A673 (cell line): ENCODE measurements around the gene SPTBN2. TPM values are rescaled to one million over a fixed set of nuclear protein-coding genes. Genes with fewer than 3 reads are reported as not detected.
A peak's percentile ranks its signal among the peaks of the same experiment; 100 is the strongest.

Experiments used
- BruUV-seq: library from RNA; stranded (reverse); fragments of 400-500 nt; replicated peaks from 2 replicates; lab custom pipeline; 2021; lab: Mats Ljungman, UMichigan
- CTCF ChIA-PET: fragments of 300-600 bp; sonication (Branson Sonifier 250); formaldehyde crosslinking; loops from one replicate; lab custom pipeline; 2022; ENCODE audit warnings: antibody characterized with exemption; lab: Charles Lee
- POLR2A ChIA-PET: fragments of 300-600 bp; sonication (Branson Sonifier 250); formaldehyde crosslinking; loops from one replicate; lab custom pipeline; 2022; ENCODE audit warnings: antibody characterized with exemption; ENCODE audit not compliant: low non-redundant PET; lab: Charles Lee
- DNase-seq: peaks from one replicate; pipeline ENCODE4 v3.0.0-alpha.2; 2015; ENCODE audit warnings: low spot score
- H3K27ac ChIP-seq: fragments of 200-600 bp; sonication (generic); 2 replicates; pipeline ENCODE4 v1.5.1; 2016; ENCODE audit warnings: mixed run types, low read depth, mild to moderate bottlenecking, mixed read lengths, antibody characterized with exemption, low read length; ENCODE audit not compliant: poor library complexity, severe bottlenecking
- H3K27me3 ChIP-seq: fragments of 200-600 bp; sonication (generic); replicated peaks from 2 replicates; pipeline ENCODE4 v1.6.1; 2017; ENCODE audit warnings: mixed run types, low read depth, mild to moderate bottlenecking, mixed read lengths, antibody characterized with exemption, low read length; ENCODE audit not compliant: insufficient read depth, poor library complexity
- H3K36me3 ChIP-seq: fragments of 200-600 bp; sonication (generic); 2 replicates; pipeline ENCODE4 v1.6.1; 2016; ENCODE audit warnings: mixed run types, mild to moderate bottlenecking, mixed read lengths, antibody characterized with exemption, low read length; ENCODE audit not compliant: insufficient read depth, poor library complexity, severe bottlenecking
- H3K4me1 ChIP-seq: fragments of 200-600 bp; sonication (generic); 2 replicates; pipeline ENCODE4 v1.6.1; 2017; ENCODE audit warnings: mixed run types, mild to moderate bottlenecking, mixed read lengths, antibody characterized with exemption, low read length; ENCODE audit not compliant: insufficient read depth, poor library complexity, severe bottlenecking
- H3K4me3 ChIP-seq: fragments of 200-600 bp; sonication (generic); 2 replicates; pipeline ENCODE4 v1.5.1; 2016; ENCODE audit warnings: low read depth, mixed run types, mild to moderate bottlenecking, mixed read lengths, low read length; ENCODE audit not compliant: poor library complexity, severe bottlenecking
- H3K9me3 ChIP-seq: fragments of 200-600 bp; sonication (generic); 2 replicates; pipeline ENCODE4 v1.6.1; 2016; ENCODE audit warnings: mixed run types, low read depth, mild to moderate bottlenecking, mixed read lengths, antibody characterized with exemption, low read length; ENCODE audit not compliant: poor library complexity, severe bottlenecking
- EZH2 ChIP-seq: fragments of 200-600 bp; sonication (generic); IDR thresholded peaks from 2 replicates; pipeline ENCODE4 v1.6.1; 2017; ENCODE audit warnings: borderline replicate concordance, low read depth, mild to moderate bottlenecking, mixed read lengths, antibody characterized with exemption, low read length; ENCODE audit not compliant: poor library complexity, severe bottlenecking
- intact Hi-C: fragments of 100-400 bp; cut with micrococcal nuclease; formaldehyde crosslinking; loops from one replicate; pipeline ENCODE4 v1.10.0; 2022; ENCODE audit not compliant: unreplicated experiment
- total RNA-seq: library from RNA; stranded (reverse); gene quantifications from 2 replicates; pipeline ENCODE4 v1.2.3, GENCODE V29; 2021
- TF ChIP-seq, protein P1 (sequence below): fragments of 300-800, 200-600 bp; sonication (generic); conservative IDR thresholded peaks from 2 replicates; pipeline ENCODE4 v1.5.1; 2017; ENCODE audit warnings: low read depth, mild to moderate bottlenecking, antibody characterized with exemption, low read length, moderate library complexity, mixed read lengths

Gene SPTBN2
- total RNA-seq, 1 experiment from 2014 or later, result 21.1 TPM

DNA sequence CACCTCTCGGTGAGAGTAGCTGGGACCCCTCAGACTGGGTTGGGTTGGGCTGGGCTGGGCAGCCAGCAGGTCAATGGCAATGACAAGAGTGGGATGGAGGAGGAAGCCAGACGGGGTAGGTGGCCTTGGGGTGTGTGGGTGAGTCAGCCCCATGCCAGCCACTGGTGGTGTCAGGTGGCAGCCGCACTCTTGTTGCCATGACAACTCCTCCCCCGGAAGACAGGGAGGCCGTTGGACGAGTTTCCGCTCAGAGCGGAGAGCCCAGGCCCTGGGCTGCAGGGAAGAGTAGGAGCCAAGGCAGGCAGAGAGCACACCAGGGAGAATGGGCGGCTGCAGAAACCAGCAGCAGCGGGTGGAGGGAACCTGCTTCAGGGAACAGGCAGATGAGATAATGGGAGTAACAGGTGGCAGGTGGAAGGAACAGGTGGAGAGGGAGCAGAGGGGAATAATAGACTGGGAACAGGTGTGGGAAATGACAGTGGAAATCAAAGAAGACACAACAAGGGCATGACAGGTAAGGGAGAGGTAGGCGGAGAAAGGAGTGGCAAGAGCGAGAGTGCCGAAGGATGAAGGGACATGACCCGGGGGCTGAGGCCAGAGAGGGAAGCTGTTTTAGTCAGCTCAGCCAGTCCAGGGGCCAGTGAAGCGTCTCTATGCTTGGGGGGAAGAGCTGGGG is 8.7 kb downstream of the SPTBN2 start:
- Histone ChIP-seq H3K27ac (no peak overlapping the region), H3K4me3 (no peak overlapping the region), H3K27me3 (no peaks in the 10 kb centered on the region), H3K9me3 (no peaks in the 10 kb centered on the region), H3K4me1 (peaks cover 4% of the 10 kb centered on the region), H3K36me3 (peaks cover 4% of the 10 kb centered on the region)
- no TSS peak for BruUV-seq
- peak; percentile 66 for DNase-seq
- CTCF ChIA-PET, result no interaction called here
- POLR2A ChIA-PET, result no interaction called here
- TF ChIP-seq EZH2, result no peak
- TF ChIP-seq, protein P1, sequence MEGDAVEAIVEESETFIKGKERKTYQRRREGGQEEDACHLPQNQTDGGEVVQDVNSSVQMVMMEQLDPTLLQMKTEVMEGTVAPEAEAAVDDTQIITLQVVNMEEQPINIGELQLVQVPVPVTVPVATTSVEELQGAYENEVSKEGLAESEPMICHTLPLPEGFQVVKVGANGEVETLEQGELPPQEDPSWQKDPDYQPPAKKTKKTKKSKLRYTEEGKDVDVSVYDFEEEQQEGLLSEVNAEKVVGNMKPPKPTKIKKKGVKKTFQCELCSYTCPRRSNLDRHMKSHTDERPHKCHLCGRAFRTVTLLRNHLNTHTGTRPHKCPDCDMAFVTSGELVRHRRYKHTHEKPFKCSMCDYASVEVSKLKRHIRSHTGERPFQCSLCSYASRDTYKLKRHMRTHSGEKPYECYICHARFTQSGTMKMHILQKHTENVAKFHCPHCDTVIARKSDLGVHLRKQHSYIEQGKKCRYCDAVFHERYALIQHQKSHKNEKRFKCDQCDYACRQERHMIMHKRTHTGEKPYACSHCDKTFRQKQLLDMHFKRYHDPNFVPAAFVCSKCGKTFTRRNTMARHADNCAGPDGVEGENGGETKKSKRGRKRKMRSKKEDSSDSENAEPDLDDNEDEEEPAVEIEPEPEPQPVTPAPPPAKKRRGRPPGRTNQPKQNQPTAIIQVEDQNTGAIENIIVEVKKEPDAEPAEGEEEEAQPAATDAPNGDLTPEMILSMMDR, result no peak
- intact Hi-C loops, result no loop called here

DNA sequence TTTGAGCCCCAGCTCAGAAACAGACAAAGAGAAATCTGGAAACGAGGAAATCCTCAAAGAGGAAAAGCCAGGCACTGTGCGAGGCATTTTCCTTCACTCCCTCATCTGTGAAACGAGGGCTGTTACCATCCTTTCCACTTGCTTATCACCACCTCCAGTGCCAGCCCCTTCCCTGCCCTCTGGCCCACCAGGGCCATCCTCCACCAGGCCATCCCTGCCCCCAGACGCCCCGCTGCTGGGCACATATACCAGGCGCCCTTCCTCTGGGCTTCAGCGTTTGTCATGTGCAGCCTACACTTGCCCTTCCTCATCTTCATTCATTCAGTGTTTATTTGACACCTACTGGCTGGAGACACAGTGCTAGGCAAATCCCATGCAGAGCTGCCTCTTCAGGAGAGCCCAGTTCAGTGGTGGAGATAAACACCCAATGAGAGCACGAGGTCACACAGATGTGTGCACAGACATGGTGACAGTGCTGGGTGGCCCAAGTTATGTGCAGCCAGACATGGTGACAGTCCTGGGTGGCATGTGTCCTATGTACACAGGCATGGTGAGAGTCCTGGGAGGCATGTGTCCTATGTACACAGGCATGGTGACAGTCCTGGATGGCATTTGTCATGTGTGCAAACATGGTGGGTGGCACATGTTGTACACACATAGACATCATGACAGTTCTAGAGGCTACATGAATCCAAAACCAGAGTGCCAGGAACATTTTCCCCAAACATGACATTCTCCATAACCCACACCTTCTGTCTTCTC is 9.7 kb downstream of the SPTBN2 start:
- H3K4me3 ChIP-seq, result no peak overlapping the region
- TF ChIP-seq, protein P1, result no peak
- no peak for TF ChIP-seq EZH2
- no TSS peak for BruUV-seq
- intact Hi-C loops, result no loop called here
- H3K27me3 ChIP-seq, result no peaks in the 10 kb centered on the region
- peaks cover 4% of the 10 kb centered on the region for H3K4me1 ChIP-seq
- DNase-seq, result no peak
- no peaks in the 10 kb centered on the region for H3K9me3 ChIP-seq
- CTCF ChIA-PET, result no interaction called here
- POLR2A ChIA-PET, result no interaction called here
- no peak overlapping the region for H3K27ac ChIP-seq
- H3K36me3 ChIP-seq, result peaks cover 4% of the 10 kb centered on the region

DNA sequence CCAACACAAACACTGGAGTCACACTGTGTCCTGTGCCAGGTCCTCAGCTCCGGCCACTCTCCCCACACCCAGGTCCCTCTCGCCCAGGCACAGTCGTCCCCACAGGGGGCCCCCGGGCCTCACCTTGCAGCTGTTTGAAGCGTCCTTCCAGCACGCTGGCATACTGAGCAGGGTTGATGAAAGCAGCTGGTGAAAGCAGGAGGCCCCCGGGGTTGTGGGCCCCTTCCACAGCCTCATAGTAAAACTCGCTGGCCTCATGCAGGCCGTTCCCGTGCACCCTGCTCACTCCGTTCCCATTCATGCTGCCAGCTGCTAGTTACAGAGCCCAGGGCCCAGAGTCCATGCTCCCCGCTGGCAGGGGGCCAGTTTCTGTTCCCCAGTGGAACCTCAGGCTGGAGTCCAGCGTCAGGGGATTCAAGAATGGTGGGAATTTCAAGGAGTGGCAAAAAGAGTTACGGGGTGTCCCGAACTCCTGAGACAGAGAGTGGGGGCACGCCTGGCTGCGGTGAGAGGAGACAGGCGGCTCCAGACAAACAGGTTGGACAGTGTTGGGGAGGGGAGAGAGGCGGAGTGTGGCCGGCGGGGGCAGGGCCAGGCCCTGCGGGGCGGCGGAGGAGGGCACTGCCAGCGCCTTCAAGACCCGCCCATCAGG is 10.6 kb downstream of the SPTBN2 start:
- CTCF ChIA-PET, result no interaction called here
- BruUV-seq, result no TSS peak
- Histone ChIP-seq H3K27ac (no peak overlapping the region), H3K27me3 (no peaks in the 10 kb centered on the region), H3K4me1 (peaks cover 4% of the 10 kb centered on the region), H3K36me3 (peaks cover 4% of the 10 kb centered on the region), H3K4me3 (no peak overlapping the region), H3K9me3 (no peaks in the 10 kb centered on the region)
- no peak for DNase-seq
- intact Hi-C loops, result no loop called here
- TF ChIP-seq, protein P1, result no peak
- TF ChIP-seq EZH2, result no peak
- POLR2A ChIA-PET, result no interaction called here
